Thoracic aorta (tissue), 2 donors: ENCODE measurements around the gene FTCDNL1. TPM values are rescaled to one million over a fixed set of nuclear protein-coding genes. Genes with fewer than 3 reads are reported as not detected.

Source experiments
- ATAC-seq: fragments of 150-250 bp; one replicate; pipeline ENCODE4 v1.8.0; 2017; ENCODE audit warnings: low read depth; ENCODE audit not compliant: insufficient number of reproducible peaks, low FRiP score
- DNase-seq: peaks from one replicate; pipeline ENCODE4 v3.0.0-alpha.2; 2020; ENCODE audit warnings: low spot score
- H3K27ac ChIP-seq, 2 donors: fragments of 200-600 bp; sonication (generic); 1 replicate in 1 of 2; 2 replicates in 1 of 2; pipeline ENCODE4 v1.5.1; 2016; ENCODE audit warnings: mild to moderate bottlenecking in 2 of 2, moderate library complexity in 2 of 2
- H3K27me3 ChIP-seq: fragments of 200-600 bp; sonication (generic); replicated peaks from 2 replicates; pipeline ENCODE4 v1.6.0; 2016; ENCODE audit warnings: mild to moderate bottlenecking; ENCODE audit not compliant: insufficient read depth
- H3K36me3 ChIP-seq: fragments of 200-600 bp; sonication (generic); one replicate; pipeline ENCODE4 v1.5.1; 2016
- H3K4me1 ChIP-seq, 2 donors: fragments of 200-600 bp; sonication (generic); 1 replicate in 1 of 2; 2 replicates in 1 of 2; pipeline versions ENCODE4 v1.5.1 to v1.6.0; 2016; ENCODE audit warnings: low read depth in 2 of 2, mild to moderate bottlenecking in 1 of 2; ENCODE audit not compliant: control insufficient read depth in 1 of 2
- H3K4me3 ChIP-seq: fragments of 200-600 bp; sonication (generic); 2 replicates; pipeline ENCODE4 v1.5.1; 2016; ENCODE audit warnings: mild to moderate bottlenecking
- H3K9me3 ChIP-seq: fragments of 200-600 bp; sonication (generic); 2 replicates; pipeline ENCODE4 v1.5.1; 2016
- total RNA-seq, 2 donors: library from RNA; depleted of rRNA; stranded (reverse); fragments of >200 nt; gene quantifications; one replicate each; pipeline versions ENCODE4 v1.1.0 to v1.2.3, GENCODE V29; 2016
- TF ChIP-seq, protein P1 (sequence below): fragments of 200-600 bp; sonication (generic); IDR thresholded peaks from one replicate; pipeline ENCODE4 v1.5.1; 2019; ENCODE audit warnings: antibody characterized with exemption

FTCDNL1 gene
- total RNA-seq, 2 donors from 2014 or later, result 3.4 TPM; not detected in 1

GRCh38 chr2:199765646-199766045, 85.3 kb downstream of the FTCDNL1 start:
- Histone ChIP-seq H3K36me3 (no peaks in the 10 kb centered on the region), H3K27me3 (no peaks in the 10 kb centered on the region), H3K27ac (no peak overlapping the region), H3K4me1 (no peaks in the 10 kb centered on the region), H3K9me3 (no peaks in the 10 kb centered on the region), H3K4me3 (no peak overlapping the region)
- TF ChIP-seq, protein P1, sequence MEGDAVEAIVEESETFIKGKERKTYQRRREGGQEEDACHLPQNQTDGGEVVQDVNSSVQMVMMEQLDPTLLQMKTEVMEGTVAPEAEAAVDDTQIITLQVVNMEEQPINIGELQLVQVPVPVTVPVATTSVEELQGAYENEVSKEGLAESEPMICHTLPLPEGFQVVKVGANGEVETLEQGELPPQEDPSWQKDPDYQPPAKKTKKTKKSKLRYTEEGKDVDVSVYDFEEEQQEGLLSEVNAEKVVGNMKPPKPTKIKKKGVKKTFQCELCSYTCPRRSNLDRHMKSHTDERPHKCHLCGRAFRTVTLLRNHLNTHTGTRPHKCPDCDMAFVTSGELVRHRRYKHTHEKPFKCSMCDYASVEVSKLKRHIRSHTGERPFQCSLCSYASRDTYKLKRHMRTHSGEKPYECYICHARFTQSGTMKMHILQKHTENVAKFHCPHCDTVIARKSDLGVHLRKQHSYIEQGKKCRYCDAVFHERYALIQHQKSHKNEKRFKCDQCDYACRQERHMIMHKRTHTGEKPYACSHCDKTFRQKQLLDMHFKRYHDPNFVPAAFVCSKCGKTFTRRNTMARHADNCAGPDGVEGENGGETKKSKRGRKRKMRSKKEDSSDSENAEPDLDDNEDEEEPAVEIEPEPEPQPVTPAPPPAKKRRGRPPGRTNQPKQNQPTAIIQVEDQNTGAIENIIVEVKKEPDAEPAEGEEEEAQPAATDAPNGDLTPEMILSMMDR, result no peak
- ATAC-seq (no peak), DNase-seq (no peak)

GRCh38 chr2:199764273-199764800, 86.7 kb downstream of the FTCDNL1 start:
- Histone ChIP-seq H3K4me3 (no peak overlapping the region), H3K36me3 (no peaks in the 10 kb centered on the region), H3K27ac (no peak overlapping the region), H3K4me1 (no peaks in the 10 kb centered on the region), H3K27me3 (no peaks in the 10 kb centered on the region), H3K9me3 (no peaks in the 10 kb centered on the region)
- TF ChIP-seq, protein P1, result no peak
- no peak for DNase-seq
- ATAC-seq, result no peak

DNA sequence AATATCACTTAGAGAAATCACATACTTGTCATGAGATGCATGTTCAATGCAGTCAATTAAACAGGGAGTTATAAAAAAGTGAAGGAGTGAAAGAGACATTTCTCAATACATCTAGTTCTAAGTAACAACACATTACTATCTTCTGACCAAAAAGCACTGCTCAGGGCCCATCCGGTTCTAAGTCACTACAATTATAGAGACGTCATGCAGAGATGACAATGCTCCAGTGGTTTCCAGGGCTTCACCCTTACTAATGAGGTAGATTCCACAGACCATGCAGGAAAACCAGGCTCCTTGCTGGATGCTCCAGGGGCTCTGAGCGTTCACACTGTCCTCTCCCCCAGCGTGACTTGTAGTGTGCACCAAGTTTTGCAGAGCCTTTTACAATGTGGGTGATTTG, 88.0 kb downstream of the FTCDNL1 start:
- no peak overlapping the region for H3K27ac ChIP-seq
- H3K27me3 ChIP-seq, result no peaks in the 10 kb centered on the region
- no peak for DNase-seq
- H3K9me3 ChIP-seq, result no peaks in the 10 kb centered on the region
- H3K4me3 ChIP-seq, result no peak overlapping the region
- H3K36me3 ChIP-seq, result no peaks in the 10 kb centered on the region
- H3K4me1 ChIP-seq, result no peaks in the 10 kb centered on the region
- TF ChIP-seq, protein P1, result no peak
- ATAC-seq, result no peak

DNA sequence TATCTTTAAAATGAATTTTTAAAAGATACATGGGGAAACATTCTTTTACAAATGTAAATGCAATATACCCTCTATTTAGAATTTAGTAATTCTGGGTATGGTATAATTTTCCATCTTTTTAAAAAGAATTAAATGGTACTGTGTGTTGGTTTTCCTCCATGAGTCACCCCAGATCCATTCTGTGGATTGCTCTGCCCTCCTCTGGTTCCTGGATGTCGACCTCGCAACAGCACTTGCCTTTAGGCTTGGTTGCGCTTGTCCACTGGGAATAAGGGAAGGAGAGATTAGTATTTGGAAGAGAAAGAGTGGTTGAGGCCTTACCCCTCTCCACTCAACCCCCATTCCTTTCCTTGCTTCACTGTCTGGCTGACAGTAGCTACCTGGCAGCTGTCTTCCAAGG, 90.4 kb downstream of the FTCDNL1 start:
- ATAC-seq, result no peak
- TF ChIP-seq, protein P1, result no peak
- no peak overlapping the region for H3K27ac ChIP-seq
- no peaks in the 10 kb centered on the region for H3K9me3 ChIP-seq
- H3K4me1 ChIP-seq, result peaks cover 0 to 10% of the 10 kb centered on the region in 2 donors
- H3K27me3 ChIP-seq, result no peaks in the 10 kb centered on the region
- H3K36me3 ChIP-seq, result no peaks in the 10 kb centered on the region
- no peak overlapping the region for H3K4me3 ChIP-seq
- DNase-seq, result no peak

- Histone ChIP-seq H3K4me1 (peaks cover 0 to 10% of the 10 kb centered on the region in 2 donors), H3K36me3 (no peaks in the 10 kb centered on the region), H3K9me3 (no peaks in the 10 kb centered on the region), H3K27me3 (no peaks in the 10 kb centered on the region), H3K4me3 (no peak overlapping the region), H3K27ac (no peak overlapping the region)
- no peak for DNase-seq
- no peak for ATAC-seq
- TF ChIP-seq, protein P1, result no peak
Observed at GRCh38 chr2:199757233-199757870, 93.6 kb downstream of the FTCDNL1 start.
